RPMI7951 (cell line): Measurements from ENCODE around the gene CENPP. TPM values are rescaled to one million over a fixed set of nuclear protein-coding genes. Genes with fewer than 3 reads are reported as not detected.

Experiments
- DNase-seq: peaks from one replicate; pipeline ENCODE4 v3.0.0-alpha.2; 2012; ENCODE audit warnings: low read depth
- total RNA-seq: library from RNA; depleted of rRNA; stranded (reverse); fragments of >200 nt; shearing (Covaris generic); gene quantifications from 2 replicates; pipeline ENCODE4 v1.2.3, GENCODE V29; 2014

CENPP gene
- total RNA-seq, 1 experiment from 2014 or later = 17.8 TPM

- no peak for DNase-seq
Observed at GRCh38 chr9:92313624-92314012, 12.1 kb upstream of the CENPP start.

GRCh38 chr9:92315456-92315855, 10.3 kb upstream of the CENPP start:
- DNase-seq = no peak

GRCh38 chr9:92324431-92324830, 1.3 kb upstream of the CENPP start:
- no peak for DNase-seq

- DNase-seq = no peak
Observed at GRCh38 chr9:92324889-92325268, 874 bp upstream of the CENPP start.

GRCh38 chr9:92325991-92326500, 293 bp downstream of the CENPP start:
- no peak for DNase-seq

GRCh38 chr9:92327283-92327850, 1.6 kb downstream of the CENPP start:
- no peak for DNase-seq

- DNase-seq = peak; percentile 46
Observed at GRCh38 chr9:92328225-92328624, 2.5 kb downstream of the CENPP start.

GRCh38 chr9:92332577-92333281, 7.0 kb downstream of the CENPP start:
- peak; percentile 11 for DNase-seq

- DNase-seq = no peak
Observed at GRCh38 chr9:92333282-92333634, 7.5 kb downstream of the CENPP start.

- DNase-seq = peak; percentile 36
Observed at GRCh38 chr9:92341578-92341977, 15.8 kb downstream of the CENPP start.

GRCh38 chr9:92342825-92343488, 17.2 kb downstream of the CENPP start:
- DNase-seq = no peak

- no peak for DNase-seq
Observed at GRCh38 chr9:92345582-92345981, 19.8 kb downstream of the CENPP start.

- DNase-seq = peak; percentile 16
Observed at GRCh38 chr9:92349771-92350739, 24.3 kb downstream of the CENPP start.

- no peak for DNase-seq
Observed at GRCh38 chr9:92350740-92351133, 25.0 kb downstream of the CENPP start.

- no peak for DNase-seq
Observed at GRCh38 chr9:92353051-92353450, 27.3 kb downstream of the CENPP start.

GRCh38 chr9:92359394-92359995, 33.7 kb downstream of the CENPP start:
- DNase-seq = no peak

- no peak for DNase-seq
Observed at GRCh38 chr9:92360083-92360482, 34.3 kb downstream of the CENPP start.

- DNase-seq = no peak
Observed at GRCh38 chr9:92369075-92369474, 43.3 kb downstream of the CENPP start.

- DNase-seq = no peak
Observed at GRCh38 chr9:92373167-92373566, 47.4 kb downstream of the CENPP start.

- DNase-seq = no peak
Observed at GRCh38 chr9:92377876-92378275, 52.1 kb downstream of the CENPP start.

GRCh38 chr9:92378865-92379560, 53.3 kb downstream of the CENPP start:
- no peak for DNase-seq
